Aorta (tissue), 5 donors: ENCODE data around the gene NTM. TPM values are rescaled to one million over a fixed set of nuclear protein-coding genes. Genes with fewer than 3 reads are reported as not detected.

Experiments
- ATAC-seq: fragments of 200-7000 bp; cut with Tn5 transposase; one replicate; pipeline ENCODE4 v1.9.1; 2022; ENCODE audit warnings: moderate library complexity; ENCODE audit not compliant: low FRiP score
- DNase-seq, 2 donors: peaks; one replicate each; pipeline ENCODE4 v3.0.0-alpha.2; 2020
- H3K27ac ChIP-seq, 2 donors: one replicate each; pipeline ENCODE4 v1.5.1; 2013; ENCODE audit warnings: low read length in 2 of 2, mild to moderate bottlenecking in 2 of 2, moderate library complexity in 2 of 2, control low read depth in 1 of 2, inconsistent platforms in 1 of 2, low read depth in 1 of 2
- H3K27me3 ChIP-seq, 2 donors: one replicate each; pipeline ENCODE4 v1.6.1; 2013; ENCODE audit warnings: control low read depth in 1 of 2, low read length in 1 of 2, mild to moderate bottlenecking in 1 of 2, moderate library complexity in 1 of 2; ENCODE audit not compliant: insufficient read depth in 2 of 2, control insufficient read depth in 1 of 2
- H3K36me3 ChIP-seq, 2 donors: one replicate each; pipeline ENCODE4 v1.6.1; 2013; ENCODE audit warnings: control low read depth in 1 of 2, low read length in 1 of 2, mild to moderate bottlenecking in 1 of 2; ENCODE audit not compliant: insufficient read depth in 2 of 2, control insufficient read depth in 1 of 2
- H3K4me1 ChIP-seq, 2 donors: one replicate each; pipeline ENCODE4 v1.6.1; 2013; ENCODE audit warnings: low read length in 2 of 2, control low read depth in 1 of 2, mild to moderate bottlenecking in 1 of 2, moderate library complexity in 1 of 2; ENCODE audit not compliant: insufficient read depth in 2 of 2, control insufficient read depth in 1 of 2
- H3K4me3 ChIP-seq, 2 donors: one replicate each; pipeline ENCODE4 v1.5.1; 2013; ENCODE audit warnings: low read length in 2 of 2, control low read depth in 1 of 2, mild to moderate bottlenecking in 1 of 2
- H3K9me3 ChIP-seq: one replicate; pipeline ENCODE4 v1.6.1; 2013; ENCODE audit warnings: mild to moderate bottlenecking, low read length; ENCODE audit not compliant: control insufficient read depth
- WGBS, 2 donors: extraction: QIAGEN DNeasy Blood & Tissue Kit; methylation state at CpG; one replicate each; pipeline ENCODE4 v1.1.7; 2013; 5-methylcytosine and 5-hydroxymethylcytosine counted together
- intact Hi-C, 2 donors: fragments of 100-400 bp; cut with DNase I; formaldehyde crosslinking; loops; one replicate each; pipeline versions ENCODE4 v1.14.2 to v1.15.0; 2022
- polyA plus RNA-seq, 2 donors: library from polyadenylated mRNA; stranded (reverse); fragments of 200-250 nt; gene quantifications; one replicate each; pipeline ENCODE4 v1.2.3, GENCODE V29; 2013
- total RNA-seq, 2 donors: library from RNA; stranded (reverse); fragmentation: NEBNext Ultra II Directional; extraction: Animal tissue kit (Norgen Biotek cat#: 25700); gene quantifications; one replicate each; pipeline ENCODE4 v1.2.1, GENCODE V29; 2021
- donor health status: healthy with polysubstance abuse.
- donor health status: Bipolar disorder and iron deficiency.
- donor health status: DM: no; HTN: no; CAD: no.
- donor health status: DM: no; HTN: no; CAD: no.
- donor health status: DM: yes; HTN: yes; CAD: no.

NTM gene
- total and polyA plus RNA-seq, 4 donors, result 0.28 to 5.3 (median 1.9) TPM; not detected in 1

DNA sequence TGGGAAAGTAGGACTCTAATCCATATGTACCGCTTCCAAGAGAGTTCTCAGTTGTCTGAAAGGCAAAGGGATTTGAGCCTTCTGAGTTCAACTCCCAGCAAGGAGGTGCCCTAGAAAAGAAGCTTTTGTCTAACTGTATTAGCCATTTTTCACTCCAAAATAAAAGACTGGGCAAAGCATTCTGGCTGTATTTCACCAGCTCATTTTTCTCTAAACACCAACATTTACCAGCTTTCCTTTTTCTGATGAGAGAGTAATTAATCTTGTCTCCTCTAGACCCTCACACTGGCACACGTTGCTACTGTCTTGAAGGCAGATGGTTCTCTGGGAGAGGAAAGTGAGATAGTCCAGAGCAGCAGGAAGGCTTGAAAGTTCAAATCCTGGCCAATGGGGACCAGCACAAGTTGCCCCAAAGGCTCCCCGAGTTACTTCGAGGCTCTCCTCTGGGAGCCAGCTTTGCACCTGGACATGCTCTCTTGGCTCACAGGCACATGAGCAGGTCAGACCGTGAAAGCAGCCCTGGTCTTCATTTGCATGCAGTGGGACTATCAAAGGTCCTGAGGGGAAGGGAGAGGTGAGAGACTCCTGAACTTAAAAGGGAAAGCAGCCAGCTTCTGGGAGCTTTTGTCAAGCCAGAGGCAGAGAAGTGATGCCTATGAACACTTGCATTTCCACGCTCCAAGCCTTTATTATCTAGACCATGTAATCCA is 100.0 kb downstream of the NTM start:
- no peak overlapping the region for H3K27ac ChIP-seq
- 49% methylated on average over 6 of the region's 6 CpGs for WGBS, 2 donors
- H3K4me3 ChIP-seq, result no peak overlapping the region
- no peaks in the 10 kb centered on the region for H3K4me1 ChIP-seq
- intact Hi-C loops, result no loop called here
- H3K9me3 ChIP-seq, result peaks cover 2% of the 10 kb centered on the region
- no peak for DNase-seq
- no peak for ATAC-seq
- H3K36me3 ChIP-seq, result no peaks in the 10 kb centered on the region
- H3K27me3 ChIP-seq, result no peaks in the 10 kb centered on the region

DNA sequence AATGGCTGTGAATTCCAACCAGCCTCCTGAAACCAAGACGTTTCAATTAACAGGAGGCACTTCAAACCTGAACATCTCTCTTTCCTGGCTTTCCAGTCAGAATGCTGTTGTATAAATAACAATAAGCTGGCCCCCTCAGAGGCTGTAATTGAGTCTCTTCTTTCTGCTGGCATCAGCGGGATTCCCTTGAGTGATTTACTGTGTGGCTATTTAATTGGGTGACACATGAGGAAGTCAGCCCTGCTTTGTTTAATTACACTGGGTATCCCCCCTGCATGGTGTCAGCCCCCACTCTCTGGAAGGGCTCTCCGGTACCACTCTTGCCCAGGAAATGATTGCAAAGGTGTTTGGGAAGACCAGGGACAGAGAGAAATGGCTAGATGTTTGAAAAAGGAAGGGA is 101.6 kb downstream of the NTM start:
- no peak for DNase-seq
- no peak overlapping the region for H3K27ac ChIP-seq
- peaks cover 2% of the 10 kb centered on the region for H3K9me3 ChIP-seq
- WGBS, 2 donors, result 12 to 22% methylated on average over 3 of the region's 3 CpGs
- H3K36me3 ChIP-seq, result no peaks in the 10 kb centered on the region
- no peak for ATAC-seq
- H3K4me3 ChIP-seq, result no peak overlapping the region
- no peaks in the 10 kb centered on the region for H3K4me1 ChIP-seq
- no peaks in the 10 kb centered on the region for H3K27me3 ChIP-seq
- intact Hi-C loops, result no loop called here

DNA sequence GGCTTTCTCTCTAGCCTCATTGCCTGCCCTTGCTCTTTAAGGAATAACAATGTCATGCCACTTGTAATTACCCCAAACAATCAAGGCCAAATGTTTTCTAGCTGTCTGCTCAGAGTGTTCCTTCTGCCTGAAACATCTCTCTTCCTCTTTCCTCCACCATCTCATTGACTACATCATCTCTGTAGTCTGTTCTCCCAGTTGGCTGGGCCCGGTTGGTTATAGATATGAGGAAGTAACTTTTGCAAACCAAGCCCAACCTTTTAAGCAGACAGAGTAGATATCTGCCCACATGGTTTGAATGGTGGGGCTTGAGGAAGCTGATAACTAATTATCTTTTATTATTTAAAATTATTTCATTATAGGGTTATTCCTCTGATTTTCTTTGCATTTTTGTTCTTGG is 104.5 kb downstream of the NTM start:
- Histone ChIP-seq H3K27me3 (peaks cover 0 to 3% of the 10 kb centered on the region in 2 donors), H3K36me3 (no peaks in the 10 kb centered on the region), H3K9me3 (peaks cover 2% of the 10 kb centered on the region), H3K4me3 (no peak overlapping the region), H3K27ac (no peak overlapping the region), H3K4me1 (no peaks in the 10 kb centered on the region)
- DNase-seq (no peak), ATAC-seq (no peak)
- intact Hi-C loops, result no loop called here
- 48 to 58% methylated on average over 1 of the region's 1 CpG for WGBS, 2 donors

DNA sequence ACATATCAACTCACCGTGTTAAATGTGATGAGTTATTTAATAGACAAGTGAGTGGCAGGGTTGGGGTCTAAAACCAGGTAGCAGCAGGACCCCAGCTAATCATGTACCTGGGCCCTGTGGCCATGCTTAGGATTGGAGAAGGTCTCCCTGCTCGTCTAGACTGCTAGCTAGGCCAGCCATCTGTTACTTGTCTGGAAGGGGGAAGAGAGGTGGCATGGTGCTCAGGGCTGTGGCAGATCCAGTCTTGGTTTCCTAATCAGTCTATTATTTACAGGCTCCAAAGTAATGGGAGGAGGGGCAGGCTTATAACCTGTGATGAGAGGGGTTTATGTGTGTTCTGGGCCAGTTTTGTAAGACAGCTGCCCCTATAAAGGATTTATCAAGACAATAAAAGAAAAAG is 105.9 kb downstream of the NTM start:
- H3K36me3 ChIP-seq, result no peaks in the 10 kb centered on the region
- no peak for DNase-seq
- intact Hi-C loops, result no loop called here
- H3K4me1 ChIP-seq, result no peaks in the 10 kb centered on the region
- no peak overlapping the region for H3K27ac ChIP-seq
- no peak for ATAC-seq
- WGBS, 2 donors, result 57 to 64% methylated on average over 2 of the region's 2 CpGs
- H3K27me3 ChIP-seq, result peaks cover 0 to 3% of the 10 kb centered on the region in 2 donors
- H3K9me3 ChIP-seq, result peaks cover 2% of the 10 kb centered on the region
- no peak overlapping the region for H3K4me3 ChIP-seq

DNA sequence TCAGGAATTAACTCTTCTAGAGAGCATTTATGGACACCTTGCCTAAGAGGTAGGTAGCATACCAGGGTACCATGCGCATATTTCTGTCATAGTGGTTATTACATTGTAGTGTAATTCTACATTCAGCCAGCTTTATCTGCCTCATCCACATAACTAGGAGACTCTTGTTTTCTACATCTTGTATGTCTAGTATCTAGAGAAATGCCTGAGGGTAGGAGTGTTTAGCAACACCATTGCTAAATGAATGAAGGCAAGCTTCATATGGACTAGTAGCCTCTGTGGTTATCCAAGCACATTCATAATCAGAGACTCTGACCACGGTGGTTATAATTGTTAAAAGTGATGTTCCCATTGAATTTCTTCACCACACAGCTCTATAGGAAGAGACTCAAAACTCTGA is 107.9 kb downstream of the NTM start:
- 87 to 90% methylated on average over 2 of the region's 2 CpGs for WGBS, 2 donors
- no peaks in the 10 kb centered on the region for H3K9me3 ChIP-seq
- H3K4me1 ChIP-seq, result no peaks in the 10 kb centered on the region

DNA sequence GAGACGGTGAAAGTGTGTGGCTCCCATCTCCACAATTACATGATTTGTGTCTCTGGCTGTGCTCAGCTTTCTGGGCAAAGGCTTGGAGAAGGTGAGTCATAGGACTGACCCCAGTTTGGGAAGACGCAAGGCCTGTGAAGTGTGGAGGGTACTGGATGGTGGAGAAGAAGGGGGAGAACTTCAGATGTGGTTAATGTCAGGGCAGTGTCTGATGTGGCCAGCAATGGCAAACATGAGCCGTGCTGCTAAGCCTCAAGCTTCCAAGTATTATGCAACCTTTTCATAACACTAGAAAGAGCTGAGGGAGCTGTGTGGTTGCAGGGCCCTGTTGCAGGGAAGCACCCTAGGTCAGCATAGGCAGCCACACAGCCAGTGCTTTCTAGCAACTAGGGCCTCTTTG is 110.9 kb downstream of the NTM start:
- Histone ChIP-seq H3K4me3 (no peak overlapping the region), H3K27ac (no peak overlapping the region), H3K36me3 (no peaks in the 10 kb centered on the region), H3K9me3 (no peaks in the 10 kb centered on the region), H3K4me1 (no peaks in the 10 kb centered on the region), H3K27me3 (peaks cover 0 to 3% of the 10 kb centered on the region in 2 donors)
- DNase-seq (no peak), ATAC-seq (no peak)
- intact Hi-C loops, result no loop called here
- WGBS, 2 donors, result 86% methylated on average over 3 of the region's 3 CpGs

More for the DNA sequence above, 107.9 kb downstream of the NTM start:
- H3K27me3 ChIP-seq, result peaks cover 0 to 3% of the 10 kb centered on the region in 2 donors
- intact Hi-C loops, result no loop called here
- ATAC-seq (no peak), DNase-seq (no peak)
- H3K36me3 ChIP-seq, result no peaks in the 10 kb centered on the region
- H3K27ac ChIP-seq, result no peak overlapping the region
- H3K4me3 ChIP-seq, result no peak overlapping the region

DNA sequence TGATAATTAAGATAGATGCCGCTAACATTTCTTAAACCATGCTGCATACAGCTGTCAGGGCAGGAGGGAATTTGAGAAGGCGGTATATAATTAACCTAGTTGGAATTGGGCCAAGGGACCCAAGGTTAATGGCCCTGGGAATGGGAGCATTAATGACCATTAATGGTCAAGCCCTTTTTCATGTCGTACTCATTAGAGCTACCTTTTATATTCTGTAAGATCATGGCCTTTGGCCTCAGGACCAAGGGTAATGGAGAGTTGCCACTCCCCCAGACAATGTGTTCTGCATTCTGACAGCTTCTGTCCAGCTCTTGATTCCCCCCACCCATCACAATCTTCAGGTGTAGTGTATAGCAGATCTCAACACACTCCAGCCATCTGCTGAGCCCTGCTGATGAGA is 111.6 kb downstream of the NTM start:
- Histone ChIP-seq H3K36me3 (no peaks in the 10 kb centered on the region), H3K9me3 (no peaks in the 10 kb centered on the region), H3K27me3 (peaks cover 0 to 3% of the 10 kb centered on the region in 2 donors), H3K4me1 (no peaks in the 10 kb centered on the region), H3K4me3 (no peak overlapping the region), H3K27ac (no peak overlapping the region)
- DNase-seq (no peak), ATAC-seq (no peak)
- intact Hi-C loops, result no loop called here
- WGBS, 2 donors, result 88 to 92% methylated on average over 3 of the region's 3 CpGs

DNA sequence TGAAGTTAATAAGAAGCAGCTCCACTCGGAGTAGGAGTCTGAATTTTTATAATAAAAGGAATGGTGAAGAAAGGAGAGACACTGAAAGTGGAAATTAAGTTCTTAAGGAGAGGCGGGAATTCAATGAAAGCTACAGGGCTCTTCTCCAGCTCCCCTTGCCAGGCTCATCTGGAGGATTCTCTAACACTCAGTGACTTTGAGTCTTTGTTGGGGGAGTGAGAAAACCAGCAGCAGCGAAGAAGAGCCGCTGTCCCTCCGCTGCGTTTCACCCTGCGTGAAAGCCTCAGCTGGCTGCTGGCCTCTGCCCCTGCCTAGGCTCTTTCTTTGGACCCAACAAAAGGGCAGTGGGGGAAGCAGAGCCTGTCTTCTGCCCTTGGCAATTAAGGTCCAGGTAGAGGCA is 113.0 kb downstream of the NTM start:
- no peak for DNase-seq
- no peak overlapping the region for H3K27ac ChIP-seq
- no peaks in the 10 kb centered on the region for H3K36me3 ChIP-seq
- no peak for ATAC-seq
- intact Hi-C loops, result no loop called here
- H3K9me3 ChIP-seq, result no peaks in the 10 kb centered on the region
- no peaks in the 10 kb centered on the region for H3K27me3 ChIP-seq
- 79 to 80% methylated on average over 7 of the region's 7 CpGs for WGBS, 2 donors
- no peaks in the 10 kb centered on the region for H3K4me1 ChIP-seq
- no peak overlapping the region for H3K4me3 ChIP-seq

DNA sequence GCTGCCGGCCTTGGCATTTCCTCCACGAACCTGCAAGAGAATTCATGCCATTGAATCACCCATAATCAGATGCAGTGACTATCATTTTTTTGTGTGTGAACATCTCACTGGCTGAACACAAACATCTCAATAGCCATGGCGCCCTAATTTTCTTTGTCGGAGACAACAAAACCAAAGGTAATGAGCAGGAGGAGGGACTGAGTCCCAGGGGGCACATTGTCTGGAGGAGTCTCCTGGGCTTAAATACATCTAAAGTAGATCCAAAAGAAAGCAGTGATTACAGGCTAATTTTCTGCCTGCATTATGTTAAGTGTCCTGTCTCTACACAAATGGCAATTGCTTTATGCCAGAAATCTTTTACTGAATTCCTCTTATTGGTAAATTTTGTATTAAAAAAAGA is 113.5 kb downstream of the NTM start:
- intact Hi-C loops, result no loop called here
- ATAC-seq, result no peak
- Histone ChIP-seq H3K27ac (no peak overlapping the region), H3K36me3 (no peaks in the 10 kb centered on the region), H3K27me3 (no peaks in the 10 kb centered on the region), H3K4me3 (no peak overlapping the region), H3K4me1 (no peaks in the 10 kb centered on the region), H3K9me3 (no peaks in the 10 kb centered on the region)
- WGBS, 2 donors, result 66 to 70% methylated on average over 4 of the region's 4 CpGs
- no peak for DNase-seq
